RWPE2 (cell line): ENCODE results near the gene ELFN1.

ENCODE experiments used
- ATAC-seq: fragments of 200-7000 bp; cut with Tn5 transposase; 3 replicates; pipeline ENCODE4 v1.9.1; 2021; ENCODE audit warnings: low read depth
- DNase-seq: peaks from one replicate; pipeline ENCODE4 v3.0.0-alpha.2; 2020; ENCODE audit warnings: low spot score
- H3K27ac ChIP-seq: fragments of 450-650 bp; 2 replicates; pipeline ENCODE4 v1.5.1; 2017; ENCODE audit warnings: mild to moderate bottlenecking; ENCODE audit not compliant: poor library complexity, severe bottlenecking
- H3K27me3 ChIP-seq: fragments of 250-450 bp; sonication (Bioruptor Pico); 2 replicates; pipeline ENCODE4 v1.5.1; 2021; ENCODE audit warnings: mild to moderate bottlenecking, moderate library complexity; ENCODE audit not compliant: insufficient read depth, poor library complexity, severe bottlenecking
- H3K36me3 ChIP-seq: fragments of 250-450 bp; sonication (Bioruptor Pico); 2 replicates; pipeline ENCODE4 v1.5.1; 2020; ENCODE audit warnings: low read depth, mild to moderate bottlenecking, moderate library complexity
- H3K4me1 ChIP-seq: fragments of 250-450 bp; sonication (Bioruptor Pico); 2 replicates; pipeline ENCODE4 v1.5.1; 2021; ENCODE audit warnings: mild to moderate bottlenecking, moderate library complexity; ENCODE audit not compliant: insufficient read depth, poor library complexity, severe bottlenecking
- H3K4me3 ChIP-seq: fragments of 250-450 bp; sonication (Bioruptor Pico); 2 replicates; pipeline ENCODE4 v1.5.1; 2021; ENCODE audit warnings: mild to moderate bottlenecking, moderate library complexity; ENCODE audit not compliant: severe bottlenecking
- H3K9me3 ChIP-seq: fragments of 250-450 bp; sonication (Bioruptor Pico); 2 replicates; pipeline ENCODE4 v1.5.1; 2021; ENCODE audit warnings: mild to moderate bottlenecking, moderate library complexity; ENCODE audit not compliant: severe bottlenecking
- CTCF ChIP-seq: fragments of 450-650 bp; IDR thresholded peaks from one replicate; pipeline ENCODE4 v1.5.1; 2017; ENCODE audit warnings: mild to moderate bottlenecking, moderate library complexity; ENCODE audit not compliant: poor library complexity, severe bottlenecking

ELFN1 gene

GRCh38 chr7:1694611-1695511, 24.8 kb downstream of the ELFN1 start:
- no peaks in the 10 kb centered on the region for H3K36me3 ChIP-seq
- no peak overlapping the region for H3K4me3 ChIP-seq
- DNase-seq (peak; percentile 64), ATAC-seq (no peak)
- H3K9me3 ChIP-seq: no peaks in the 10 kb centered on the region
- no peak overlapping the region for H3K27ac ChIP-seq
- no peaks in the 10 kb centered on the region for H3K27me3 ChIP-seq
- no peak for TF ChIP-seq CTCF
- H3K4me1 ChIP-seq: no peaks in the 10 kb centered on the region

- no peak for TF ChIP-seq CTCF
- Histone ChIP-seq H3K4me1 (no peaks in the 10 kb centered on the region), H3K4me3 (no peak overlapping the region), H3K9me3 (no peaks in the 10 kb centered on the region), H3K27me3 (no peaks in the 10 kb centered on the region), H3K36me3 (no peaks in the 10 kb centered on the region), H3K27ac (no peak overlapping the region)
- ATAC-seq (no peak), DNase-seq (peak; percentile 24)
Observed at GRCh38 chr7:1695800-1696454, 25.9 kb downstream of the ELFN1 start.

- Histone ChIP-seq H3K4me3 (no peak overlapping the region), H3K9me3 (no peaks in the 10 kb centered on the region), H3K27ac (no peak overlapping the region), H3K4me1 (no peaks in the 10 kb centered on the region), H3K27me3 (no peaks in the 10 kb centered on the region), H3K36me3 (no peaks in the 10 kb centered on the region)
- TF ChIP-seq CTCF: no peak
- ATAC-seq: no peak
- peak; percentile 60 for DNase-seq
Observed at GRCh38 chr7:1696671-1697498, 26.8 kb downstream of the ELFN1 start.

GRCh38 chr7:1697499-1698125, 27.5 kb downstream of the ELFN1 start:
- TF ChIP-seq CTCF: no peak
- H3K27me3 ChIP-seq: no peaks in the 10 kb centered on the region
- DNase-seq (no peak), ATAC-seq (no peak)
- H3K36me3 ChIP-seq: no peaks in the 10 kb centered on the region
- no peak overlapping the region for H3K4me3 ChIP-seq
- no peak overlapping the region for H3K27ac ChIP-seq
- H3K9me3 ChIP-seq: no peaks in the 10 kb centered on the region
- no peaks in the 10 kb centered on the region for H3K4me1 ChIP-seq
